Stomach (tissue), 4 donors: ENCODE data around the gene SORCS1.

Source experiments
- POLR2A ChIP-seq, 4 donors: fragments of 450-650 bp; IDR thresholded peaks; one replicate each; pipeline ENCODE4 v1.6.1; 2016; ENCODE audit warnings: antibody characterized with exemption in 4 of 4, control low read depth in 2 of 4, mild to moderate bottlenecking in 1 of 4, moderate library complexity in 1 of 4
- POLR2AphosphoS5 ChIP-seq, 3 donors: sonication (generic); formaldehyde crosslinking; IDR thresholded peaks; one replicate each; pipeline ENCODE4 v1.6.1; 2016; ENCODE audit warnings: antibody characterized with exemption in 3 of 3
- TF ChIP-seq, protein P1 (sequence below), 7 experiments: fragments of 450-650 bp in 4 of 7; fragments of 200-600 bp in 3 of 7; sonication (generic) in 3 of 7; IDR thresholded peaks; one replicate each; pipeline ENCODE4 v1.5.1; 2016 to 2019; ENCODE audit warnings: antibody characterized with exemption in 7 of 7, control low read depth in 2 of 7, mild to moderate bottlenecking in 1 of 7

DNA sequence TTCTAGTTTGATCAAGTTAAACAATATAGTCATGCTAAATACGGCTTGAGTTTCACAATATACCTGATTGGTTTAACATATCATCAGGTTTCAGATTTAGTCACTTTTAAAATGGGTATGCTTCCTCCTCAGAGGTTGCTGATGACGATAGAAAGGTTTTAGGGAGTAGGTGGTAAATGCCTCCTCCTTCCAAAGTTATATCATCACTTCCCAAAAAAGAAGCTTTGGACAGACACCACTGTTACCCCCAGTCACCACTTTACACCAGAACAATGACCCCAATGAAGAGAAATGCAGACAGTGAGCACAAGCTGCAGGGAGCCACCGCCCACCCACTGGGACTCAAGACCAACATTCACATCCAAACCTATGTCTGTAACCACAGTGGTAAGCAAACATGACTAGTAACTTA, 244.6 kb downstream of the SORCS1 start:
- TF ChIP-seq, protein P1, sequence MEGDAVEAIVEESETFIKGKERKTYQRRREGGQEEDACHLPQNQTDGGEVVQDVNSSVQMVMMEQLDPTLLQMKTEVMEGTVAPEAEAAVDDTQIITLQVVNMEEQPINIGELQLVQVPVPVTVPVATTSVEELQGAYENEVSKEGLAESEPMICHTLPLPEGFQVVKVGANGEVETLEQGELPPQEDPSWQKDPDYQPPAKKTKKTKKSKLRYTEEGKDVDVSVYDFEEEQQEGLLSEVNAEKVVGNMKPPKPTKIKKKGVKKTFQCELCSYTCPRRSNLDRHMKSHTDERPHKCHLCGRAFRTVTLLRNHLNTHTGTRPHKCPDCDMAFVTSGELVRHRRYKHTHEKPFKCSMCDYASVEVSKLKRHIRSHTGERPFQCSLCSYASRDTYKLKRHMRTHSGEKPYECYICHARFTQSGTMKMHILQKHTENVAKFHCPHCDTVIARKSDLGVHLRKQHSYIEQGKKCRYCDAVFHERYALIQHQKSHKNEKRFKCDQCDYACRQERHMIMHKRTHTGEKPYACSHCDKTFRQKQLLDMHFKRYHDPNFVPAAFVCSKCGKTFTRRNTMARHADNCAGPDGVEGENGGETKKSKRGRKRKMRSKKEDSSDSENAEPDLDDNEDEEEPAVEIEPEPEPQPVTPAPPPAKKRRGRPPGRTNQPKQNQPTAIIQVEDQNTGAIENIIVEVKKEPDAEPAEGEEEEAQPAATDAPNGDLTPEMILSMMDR (IDR thresholded peaks at IDR 0.05), result no peak
- no peak for TF ChIP-seq POLR2AphosphoS5 (IDR thresholded peaks at IDR 0.05)
- no peak for TF ChIP-seq POLR2A (IDR thresholded peaks at IDR 0.05)
